Measurements from ENCODE around the gene MYH9. TPM values are rescaled to one million over a fixed set of nuclear protein-coding genes. Genes with fewer than 3 reads are reported as not detected.
A peak's percentile ranks its signal among the peaks of the same experiment; 100 is the strongest.
"Not testable (repeated sequence)": the region's sequence is repeated elsewhere in the genome, so short reads cannot be mapped to it uniquely, and the experiment has no call there.

MYH9 gene
- total RNA-seq, 1 donor from 2014 or later: 1,511 TPM

GRCh38 chr22:36252754-36253522 lies 134.8 kb downstream of the MYH9 start, which contains the start of gene APOL1:
Gene APOL1, plus strand, starts transcription at chr22:36253133. Its CDS starts 1,823 bp downstream, at chr22:36254956.
- no peak for DNase-seq (ENCODE audit: low read depth, low spot score)

GRCh38 chr22:36251979-36252608 lies 135.7 kb downstream of the MYH9 start:
- DNase-seq (ENCODE audit: low read depth, low spot score): not testable (repeated sequence)

GRCh38 chr22:36250292-36250960 lies 137.3 kb downstream of the MYH9 start:
- DNase-seq (ENCODE audit: low read depth, low spot score): not testable (repeated sequence)

DNA sequence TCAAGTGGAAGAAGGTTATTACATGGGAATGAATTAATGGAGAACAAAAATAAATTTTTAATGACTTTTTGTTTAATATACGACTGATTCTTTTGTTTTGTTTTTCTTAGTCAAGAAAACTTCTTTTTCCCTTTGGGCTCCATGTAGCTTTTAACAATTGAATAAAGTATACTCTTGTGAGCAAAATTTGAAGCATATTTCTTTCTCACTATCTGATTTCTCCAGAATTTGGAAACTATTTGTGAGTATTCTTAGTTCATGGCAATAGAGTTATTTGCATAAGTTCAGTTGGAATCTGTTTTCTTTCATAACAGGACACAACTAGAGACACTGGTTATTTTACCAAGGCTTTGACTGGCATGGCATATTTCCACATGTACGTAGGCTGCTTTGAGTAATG lies 138.6 kb downstream of the MYH9 start:
- no peak for DNase-seq (ENCODE audit: low read depth, low spot score)

DNA sequence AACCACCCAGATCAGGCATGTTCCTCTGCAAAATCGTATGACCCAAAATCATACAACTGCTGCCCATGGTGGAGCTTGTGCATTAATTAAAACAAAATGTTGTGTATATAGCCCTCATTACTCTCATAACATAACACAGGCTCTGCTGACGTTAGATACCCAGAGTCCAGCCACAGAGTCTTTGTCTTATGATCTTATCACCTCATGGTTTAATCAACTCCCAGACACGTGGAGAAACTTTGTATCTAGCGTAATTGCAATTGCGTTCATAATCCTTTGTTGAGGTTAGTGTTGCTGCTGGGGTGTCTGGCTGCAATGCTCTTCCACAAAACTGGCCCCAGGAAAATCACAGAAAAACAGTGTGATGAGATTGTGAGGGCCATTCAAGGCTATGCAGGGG lies 139.8 kb downstream of the MYH9 start:
- no peak for DNase-seq (ENCODE audit: low read depth, low spot score)

GRCh38 chr22:36246718-36247117 lies 141.0 kb downstream of the MYH9 start:
- no peak for DNase-seq (ENCODE audit: low read depth, low spot score)

GRCh38 chr22:36245805-36246356 lies 141.9 kb downstream of the MYH9 start:
- no peak for DNase-seq (ENCODE audit: low read depth, low spot score)

GRCh38 chr22:36244522-36245391 lies 143.0 kb downstream of the MYH9 start:
- DNase-seq (ENCODE audit: low read depth, low spot score): no peak

DNA sequence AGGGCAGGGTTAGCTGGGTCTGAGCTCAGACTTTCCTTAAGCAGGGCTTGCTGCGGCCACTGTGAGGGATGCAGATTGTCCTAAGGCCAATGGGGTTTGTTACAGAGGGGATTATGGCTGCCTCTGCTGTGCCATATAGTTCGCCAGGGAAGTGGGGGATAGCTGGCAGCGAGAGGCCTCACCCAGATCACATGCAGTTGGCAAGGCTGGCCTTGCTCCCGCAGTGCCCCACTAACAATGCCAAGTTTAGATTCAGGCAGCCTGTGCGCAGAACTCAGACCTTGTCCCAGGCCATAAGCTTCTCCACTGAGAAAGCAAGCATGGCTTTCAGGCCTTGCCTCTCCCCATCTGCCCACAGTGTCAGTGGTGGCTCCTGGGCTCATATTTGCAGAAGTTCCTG lies 143.8 kb downstream of the MYH9 start:
- no peak for DNase-seq (ENCODE audit: low read depth, low spot score)

DNA sequence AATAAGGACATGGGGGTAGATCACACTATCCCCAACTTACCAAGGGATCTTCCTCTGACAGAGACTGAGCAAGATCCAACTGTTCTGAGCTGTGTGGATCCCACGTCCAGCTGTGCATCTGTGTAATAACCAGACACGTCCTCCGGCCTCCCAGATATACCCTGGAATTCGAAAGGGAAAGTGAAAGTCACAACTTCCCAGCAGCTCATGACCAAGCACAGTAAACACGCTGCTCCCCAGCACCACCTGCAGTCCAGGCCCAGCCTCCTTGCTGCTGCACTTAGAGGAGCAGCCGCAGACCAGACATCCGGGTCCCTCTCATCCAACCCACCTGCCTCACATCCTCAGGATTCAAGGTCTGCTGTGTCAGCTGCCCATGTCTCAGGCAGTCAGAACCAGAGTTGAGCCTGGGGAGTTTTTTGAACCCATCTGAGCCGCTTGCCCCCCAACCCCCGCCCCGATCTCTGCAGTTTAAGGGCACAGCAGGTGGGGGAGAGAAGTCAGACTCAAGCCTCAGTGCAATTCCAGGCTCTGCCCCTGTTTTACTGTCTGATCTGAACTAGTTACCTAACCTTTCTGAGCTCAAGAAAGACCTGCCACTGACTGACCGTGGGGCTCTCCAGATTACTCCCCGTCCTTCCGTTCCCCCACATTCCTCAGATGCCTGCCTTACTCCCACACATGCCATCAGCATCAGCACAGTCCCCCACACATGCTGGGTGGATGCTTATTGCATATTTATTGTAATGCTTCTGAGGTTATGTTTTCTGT lies 148.2 kb downstream of the MYH9 start, which contains the start of gene APOL2:
Gene APOL2, minus strand, starts transcription at position 127 of the 771 bp plus-strand sequence. CDS start 6,365 bp downstream, outside the sequence.
- peak; percentile 76 for DNase-seq (ENCODE audit: low read depth, low spot score)

DNA sequence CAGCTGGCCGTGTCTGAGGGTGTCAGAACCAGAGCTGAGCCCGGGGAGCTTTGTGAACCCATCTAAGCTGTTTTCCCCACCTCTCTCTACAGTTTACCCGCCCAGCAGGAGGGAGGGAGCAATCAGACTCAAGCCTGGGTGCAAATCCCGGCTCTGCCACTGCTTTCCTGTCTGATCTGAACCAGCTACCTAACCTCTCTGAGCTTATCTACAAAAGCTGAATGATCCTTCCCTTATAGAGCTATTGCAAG lies 148.7 kb downstream of the MYH9 start:
- no peak for DNase-seq (ENCODE audit: low read depth, low spot score)

DNA sequence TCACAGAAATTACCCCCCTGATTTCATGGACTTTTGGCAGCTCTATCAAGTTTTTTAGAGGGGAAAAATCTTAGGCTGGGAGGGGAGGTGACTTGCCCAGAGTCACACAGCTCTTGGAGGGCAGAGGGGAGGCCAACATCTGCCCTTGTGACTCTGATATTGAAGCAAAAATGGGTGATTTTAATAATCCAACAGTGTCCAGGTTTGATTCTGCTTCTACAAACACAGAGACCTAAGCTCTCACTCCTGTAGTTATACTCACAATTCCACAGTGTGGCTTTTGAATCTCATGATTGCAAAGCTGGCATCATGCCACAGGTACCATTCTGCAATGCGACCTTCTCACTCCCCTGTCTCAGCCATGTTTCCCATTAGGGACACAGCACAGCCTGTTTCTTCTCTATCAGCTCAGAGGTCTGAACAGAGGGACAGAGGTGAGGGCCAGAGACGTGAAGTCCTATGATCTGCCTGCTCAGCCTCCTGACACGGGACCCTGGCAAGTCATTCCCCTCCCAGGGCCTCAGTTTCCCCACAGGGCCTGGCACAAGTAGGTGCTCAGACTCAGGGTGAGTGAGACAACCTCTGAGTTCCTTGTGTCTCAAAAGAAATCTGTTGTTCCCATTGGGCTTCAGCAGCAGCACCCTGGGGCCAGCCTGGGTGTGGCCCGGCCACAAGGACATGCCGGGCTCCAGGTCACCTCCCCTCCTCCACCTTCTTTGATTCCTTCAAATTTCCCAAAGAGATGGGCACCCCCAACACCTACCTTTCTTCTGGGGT lies 149.2 kb downstream of the MYH9 start:
- no peak for DNase-seq (ENCODE audit: low read depth, low spot score)

DNA sequence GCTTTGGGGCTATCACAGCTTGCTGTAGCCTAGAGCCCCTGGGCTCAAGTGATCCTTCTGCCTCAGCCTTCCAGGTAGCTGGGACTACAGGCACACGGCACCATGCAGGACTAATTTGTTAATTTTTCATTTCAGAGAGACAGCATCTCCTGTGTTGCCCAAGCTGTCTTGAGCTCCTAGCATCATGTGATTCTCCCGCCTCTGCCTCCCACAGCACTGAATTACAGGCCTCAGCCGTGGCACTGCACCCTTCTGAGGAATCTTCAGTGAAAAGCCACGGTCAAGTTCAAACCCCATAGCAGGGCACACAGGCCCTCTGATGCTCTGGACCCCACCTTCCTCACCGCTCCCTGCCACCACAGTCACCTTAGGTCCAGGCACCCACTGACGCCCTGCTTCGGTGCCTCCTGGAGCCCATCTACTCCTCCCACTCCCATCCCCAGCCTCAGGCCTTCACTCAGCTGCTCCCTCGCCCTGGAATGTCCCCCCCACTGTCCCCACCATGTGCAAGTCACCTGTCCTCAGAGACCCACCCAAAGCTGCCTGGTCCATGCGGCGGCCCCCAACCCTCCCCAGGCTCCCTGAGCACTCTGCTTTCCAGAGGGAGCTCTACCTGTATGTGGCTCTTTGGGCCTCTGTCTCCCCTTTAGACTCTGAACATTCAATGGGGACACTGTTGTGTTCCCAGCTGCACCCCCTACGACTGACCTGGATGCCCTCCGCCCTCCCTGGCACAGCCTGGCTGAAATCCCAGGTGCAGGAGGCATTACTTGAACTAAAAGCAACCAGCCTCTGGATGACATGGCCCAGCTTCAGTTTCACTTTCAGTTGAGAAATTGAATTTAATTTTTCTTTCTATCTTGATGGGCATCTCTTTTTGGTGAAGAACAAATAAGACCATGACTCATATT lies 150.1 kb downstream of the MYH9 start:
- DNase-seq (ENCODE audit: low read depth, low spot score): no peak

DNA sequence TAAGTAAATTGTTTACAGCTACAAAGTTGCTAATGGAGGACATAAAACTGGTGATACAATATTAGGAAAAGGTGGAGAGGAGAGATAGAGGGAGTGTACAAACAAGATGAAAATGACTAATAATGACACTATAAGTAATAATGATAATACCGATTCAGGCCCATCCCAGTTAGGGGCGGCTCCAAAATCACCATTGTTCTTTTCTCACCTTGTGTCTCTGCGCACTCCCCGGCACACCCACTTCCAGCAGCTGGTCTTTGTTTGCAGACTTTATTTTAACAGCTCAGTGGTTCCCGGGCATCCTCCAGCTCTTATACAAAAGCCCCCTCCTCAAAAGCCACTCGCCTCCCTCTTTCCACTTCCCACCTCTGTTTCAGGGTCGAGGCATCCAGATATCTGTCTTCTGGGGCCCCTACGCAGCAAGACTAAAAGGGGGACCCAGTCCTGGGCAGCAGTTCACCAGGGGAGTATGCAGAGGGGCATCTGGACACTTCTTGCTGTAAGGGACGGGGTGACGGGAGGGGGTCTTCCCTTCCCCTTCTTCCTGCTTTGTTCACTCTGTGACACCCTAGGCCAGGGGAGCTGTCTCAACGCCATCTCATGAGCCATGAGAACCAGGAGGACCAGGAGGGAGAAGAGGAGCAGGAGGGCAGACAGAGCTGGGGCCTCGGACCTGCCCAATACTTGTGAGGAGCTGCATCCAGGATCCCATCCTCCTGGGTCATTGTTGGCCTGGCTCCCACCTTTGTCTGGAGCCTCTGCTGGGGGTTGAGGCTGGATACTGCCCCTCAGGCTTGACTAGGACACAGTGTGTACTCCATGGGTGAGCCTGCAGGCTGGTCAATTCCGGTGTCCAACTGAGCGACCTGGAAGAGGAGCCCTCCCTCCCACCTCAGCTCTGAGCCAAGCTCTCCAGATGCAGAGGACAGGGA lies 151.1 kb downstream of the MYH9 start:
- no peak for DNase-seq (ENCODE audit: low read depth, low spot score)

GRCh38 chr22:36235585-36235984 lies 152.2 kb downstream of the MYH9 start:
- DNase-seq (ENCODE audit: low read depth, low spot score): no peak

DNA sequence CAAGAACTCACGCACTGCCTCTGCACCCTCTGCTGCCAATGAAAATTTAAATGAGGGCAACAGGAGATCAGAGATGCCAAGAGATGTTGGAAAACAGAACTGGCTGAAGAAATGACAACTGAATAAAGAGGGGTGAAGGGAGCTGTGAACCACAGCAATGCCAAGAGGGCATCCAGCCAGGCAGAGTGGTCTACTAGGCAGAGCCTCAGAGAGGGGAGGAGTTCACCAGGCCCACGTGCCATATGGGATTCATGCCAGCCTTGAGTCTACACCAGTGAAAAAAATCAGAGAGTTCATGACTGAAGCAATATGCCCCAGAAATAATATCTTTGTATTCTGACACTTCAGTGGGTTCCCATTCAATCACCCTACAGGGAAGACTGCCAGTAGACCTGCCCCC lies 152.8 kb downstream of the MYH9 start:
- no peak for DNase-seq (ENCODE audit: low read depth, low spot score)

GRCh38 chr22:36234213-36234612 lies 153.6 kb downstream of the MYH9 start:
- DNase-seq (ENCODE audit: low read depth, low spot score): no peak

DNA sequence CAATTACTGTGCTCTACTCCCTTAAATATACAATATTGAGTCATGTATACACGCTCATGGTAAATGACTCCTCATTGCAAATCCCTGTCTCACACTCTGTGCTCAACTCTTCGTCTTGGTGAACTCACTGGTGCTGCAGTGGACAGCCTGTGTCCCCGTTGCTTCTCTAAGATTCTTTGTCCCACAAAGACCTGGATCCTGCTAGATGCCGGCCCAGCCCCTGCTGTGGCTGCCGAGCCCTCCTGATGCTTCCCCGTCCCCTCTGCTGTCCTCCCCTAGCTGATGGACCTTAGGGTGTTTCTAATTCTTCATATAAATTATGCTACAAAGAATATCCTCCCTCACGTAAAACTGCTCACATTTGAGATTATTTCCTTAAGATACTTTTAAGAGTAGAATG lies 154.0 kb downstream of the MYH9 start:
- no peak for DNase-seq (ENCODE audit: low read depth, low spot score)
